Adrenal gland (tissue), 12 donors: ENCODE measurements around the gene TTYH2. TPM values are rescaled to one million over a fixed set of nuclear protein-coding genes. Genes with fewer than 3 reads are reported as not detected.

ENCODE experiments used
- DNase-seq, 7 donors: peaks; one replicate each; pipeline ENCODE4 v3.0.0-alpha.2; 2019 to 2020
- H3K27ac ChIP-seq, 5 donors: fragments of 200-600 bp; sonication (generic) in 4 of 5; 1 replicate in 3 of 5; 2 replicates in 2 of 5; pipeline versions ENCODE4 v1.5.1 to v1.8.0; 2016 to 2020; ENCODE audit warnings: mild to moderate bottlenecking in 1 of 5
- H3K27me3 ChIP-seq: fragments of 200-600 bp; 2 replicates; pipeline ENCODE4 v1.8.0; 2021
- H3K36me3 ChIP-seq, 2 donors: fragments of 200-600 bp; replicated peaks in 1 of 2; 1 replicate in 1 of 2; 2 replicates in 1 of 2; pipeline versions ENCODE4 v1.5.1 to v1.8.0; 2018 to 2022
- H3K4me1 ChIP-seq, 2 donors: fragments of 200-600 bp; replicated peaks in 1 of 2; 1 replicate in 1 of 2; 2 replicates in 1 of 2; pipeline versions ENCODE4 v1.5.1 to v1.8.0; 2018 to 2021
- H3K4me3 ChIP-seq, 4 donors: fragments of 200-600 bp; sonication (generic) in 3 of 4; one replicate each; pipeline ENCODE4 v1.5.1; 2016 to 2018
- H3K9me3 ChIP-seq, 3 donors: fragments of 200-600 bp; sonication (generic) in 1 of 3; replicated peaks in 1 of 3; 1 replicate in 2 of 3; 2 replicates in 1 of 3; pipeline versions ENCODE4 v1.5.1 to v1.8.0; 2016 to 2021
- POLR2A ChIP-seq, 2 donors: fragments of 450-650 bp; IDR thresholded peaks; one replicate each; pipeline ENCODE4 v1.6.1; 2017; ENCODE audit warnings: antibody characterized with exemption in 2 of 2, mild to moderate bottlenecking in 2 of 2, moderate library complexity in 1 of 2
- WGBS, 4 donors: extraction: QIAGEN DNeasy Blood & Tissue Kit in 2 of 4; methylation state at CpG; one replicate each; pipeline versions ENCODE4 v1.1.5 to v1.1.7; 2013 to 2017; 5-methylcytosine and 5-hydroxymethylcytosine counted together
- intact Hi-C, 2 donors: fragments of 100-400 bp; cut with DNase I; formaldehyde crosslinking; loops; one replicate each; pipeline versions ENCODE4 v1.14.1 to v1.15.0; 2022 to 2023
- polyA plus RNA-seq, 3 donors: library from polyadenylated mRNA; stranded (reverse); fragments of 200-250 nt in 2 of 3; fragments of 350-450 nt in 1 of 3; fragmentation: Illumina TruSeq in 1 of 3; extraction: RNeasy Lipid Tissue Mini Kit (QIAGEN cat#74804) in 1 of 3; gene quantifications; one replicate each; pipeline ENCODE4 v1.2.3, GENCODE V29; 2013 to 2014
- total RNA-seq, 9 donors: library from RNA; depleted of rRNA in 4 of 9; stranded (reverse); fragments of >200 nt in 4 of 9; fragments of 120-200 nt in 1 of 9; fragmentation: NEBNext Ultra II Directional in 1 of 9; extraction: Animal tissue kit (Norgen Biotek cat#: 25700) in 1 of 9; gene quantifications; one replicate each; pipeline versions ENCODE4 v1.1.0 to v1.2.4, GENCODE V29; 2013 to 2023
- TF ChIP-seq, protein P1 (sequence below), 6 experiments: fragments of 450-650 bp in 4 of 6; fragments of 200-600 bp in 2 of 6; sonication (generic) in 1 of 6; IDR thresholded peaks; 1 replicate in 5 of 6; 2 replicates in 1 of 6; pipeline versions ENCODE4 v1.5.1 to v1.8.0; 2016 to 2021; ENCODE audit warnings: antibody characterized with exemption in 6 of 6, mild to moderate bottlenecking in 2 of 6, moderate library complexity in 1 of 6
- donor health status: healthy with polysubstance abuse.
- donor health status: Bipolar disorder and iron deficiency.
- donor health status: DM: yes; HTN: yes; CAD: no.
- donor health status: DM: no; HTN: no; CAD: no.
- donor health status: DM: no; HTN: no; CAD: no.
- donor health status: DM: yes; HTN: yes; CAD: no.

TTYH2 gene
- total and polyA plus RNA-seq, 12 donors, result 2.9 to 40.5 (median 7.8) TPM

DNA sequence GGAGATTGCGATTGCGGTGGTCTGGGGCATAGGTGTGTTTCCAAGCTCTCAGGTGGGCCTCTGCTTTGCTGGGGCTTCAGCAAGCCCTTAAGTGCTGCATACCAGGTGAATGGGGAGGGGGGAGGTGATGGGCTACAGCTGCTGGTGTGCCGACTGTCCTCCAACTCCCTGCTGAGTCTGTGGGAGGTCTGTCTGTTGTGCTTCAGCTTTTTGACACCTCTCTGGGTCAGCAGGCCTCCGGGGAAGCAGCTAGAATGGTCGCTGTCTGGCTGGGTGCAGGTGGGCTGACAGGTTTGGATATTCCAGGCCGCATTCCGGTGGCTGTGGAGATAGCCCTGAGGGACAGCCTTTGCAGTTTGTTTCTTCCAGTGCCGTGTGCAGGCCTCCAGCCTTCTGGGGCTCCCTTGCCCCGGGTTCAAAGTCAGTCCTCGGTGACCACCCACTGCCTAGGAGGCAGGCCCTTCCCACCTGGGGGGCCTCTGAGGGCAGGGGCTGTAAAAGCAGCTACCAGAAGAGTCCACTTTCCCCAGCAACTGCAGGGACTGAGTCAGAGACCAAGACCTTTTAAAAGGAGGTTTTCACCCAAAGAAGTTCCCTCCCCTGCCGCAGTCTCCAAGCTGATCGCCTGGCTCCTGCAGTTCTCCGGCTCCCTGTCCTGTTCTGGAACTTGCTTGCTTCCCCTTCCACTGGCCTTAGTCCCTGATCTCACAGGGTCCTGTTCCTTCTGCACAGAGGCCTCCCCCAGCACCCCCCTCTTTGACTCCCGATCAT is 2.0 kb upstream of the TTYH2 start:
- peaks cover 0 to 40% of the 10 kb centered on the region in 2 donors for H3K36me3 ChIP-seq
- intact Hi-C loops, result loop anchor here (5.0 to 10.0 kb wide), 3 partner anchors 63 to 153 kb away; partner anchors contain the start of genes BTBD17 (in 1 of the 2), DNAI2 (in 1 of the 2) and GPR142 (in 1 of the 2)
- no peaks in the 10 kb centered on the region for H3K27me3 ChIP-seq
- DNase-seq, result peak in 3 of 7 donors; percentile 30 to 54 (median 48)
- H3K9me3 ChIP-seq, result no peaks in the 10 kb centered on the region
- TF ChIP-seq, protein P1, sequence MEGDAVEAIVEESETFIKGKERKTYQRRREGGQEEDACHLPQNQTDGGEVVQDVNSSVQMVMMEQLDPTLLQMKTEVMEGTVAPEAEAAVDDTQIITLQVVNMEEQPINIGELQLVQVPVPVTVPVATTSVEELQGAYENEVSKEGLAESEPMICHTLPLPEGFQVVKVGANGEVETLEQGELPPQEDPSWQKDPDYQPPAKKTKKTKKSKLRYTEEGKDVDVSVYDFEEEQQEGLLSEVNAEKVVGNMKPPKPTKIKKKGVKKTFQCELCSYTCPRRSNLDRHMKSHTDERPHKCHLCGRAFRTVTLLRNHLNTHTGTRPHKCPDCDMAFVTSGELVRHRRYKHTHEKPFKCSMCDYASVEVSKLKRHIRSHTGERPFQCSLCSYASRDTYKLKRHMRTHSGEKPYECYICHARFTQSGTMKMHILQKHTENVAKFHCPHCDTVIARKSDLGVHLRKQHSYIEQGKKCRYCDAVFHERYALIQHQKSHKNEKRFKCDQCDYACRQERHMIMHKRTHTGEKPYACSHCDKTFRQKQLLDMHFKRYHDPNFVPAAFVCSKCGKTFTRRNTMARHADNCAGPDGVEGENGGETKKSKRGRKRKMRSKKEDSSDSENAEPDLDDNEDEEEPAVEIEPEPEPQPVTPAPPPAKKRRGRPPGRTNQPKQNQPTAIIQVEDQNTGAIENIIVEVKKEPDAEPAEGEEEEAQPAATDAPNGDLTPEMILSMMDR (IDR thresholded peaks at IDR 0.05), result no peak
- TF ChIP-seq POLR2A (IDR thresholded peaks at IDR 0.05), result peak in 1 of 2 donors; percentile 28
- H3K27ac ChIP-seq, result peak overlapping the region in 4 of 5 donors; percentile 52 to 89 (median 86)
- WGBS, 4 donors, result 35 to 58% (median 43%) methylated on average over 8 to 14 of the region's 14 CpGs
- peak overlapping the region in 1 of 4 donors; percentile 64 for H3K4me3 ChIP-seq
- H3K4me1 ChIP-seq, result peaks cover 28 to 49% of the 10 kb centered on the region in 2 donors

DNA sequence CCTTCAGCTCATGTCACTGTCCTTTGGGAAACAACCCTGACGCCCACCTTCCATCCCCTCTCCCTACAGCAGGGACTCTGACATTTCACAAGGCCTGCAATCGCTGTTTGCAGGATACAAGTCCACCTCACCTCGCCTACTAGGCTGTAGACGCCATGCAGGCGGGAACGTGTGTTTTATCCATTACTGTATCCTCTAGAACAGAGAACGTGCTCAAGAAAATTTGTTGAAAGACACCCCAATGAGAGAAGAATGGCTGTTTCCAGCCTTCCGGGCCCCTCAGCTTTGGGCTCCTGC is 1.5 kb upstream of the TTYH2 start:
- H3K4me3 ChIP-seq, result peak overlapping the region in 2 of 4 donors; percentile 39 to 64
- TF ChIP-seq POLR2A (IDR thresholded peaks at IDR 0.05), result no peak
- TF ChIP-seq, protein P1 (IDR thresholded peaks at IDR 0.05), result no peak
- peaks cover 26 to 47% of the 10 kb centered on the region in 2 donors for H3K4me1 ChIP-seq
- H3K27ac ChIP-seq, result peak overlapping the region in 3 of 5 donors; percentile 85 to 89 (median 88)
- WGBS, 4 donors, result 35 to 45% (median 44%) methylated on average over 8 of the region's 8 CpGs
- intact Hi-C loops, result loop anchor here (5.0 to 10.0 kb wide), 3 partner anchors 63 to 153 kb away; partner anchors contain the start of genes BTBD17 (in 1 of the 2), DNAI2 (in 1 of the 2) and GPR142 (in 1 of the 2)
- no peaks in the 10 kb centered on the region for H3K27me3 ChIP-seq
- H3K36me3 ChIP-seq, result peaks cover 0 to 36% of the 10 kb centered on the region in 2 donors
- peak in 1 of 7 donors; percentile 64 for DNase-seq
- H3K9me3 ChIP-seq, result no peaks in the 10 kb centered on the region

DNA sequence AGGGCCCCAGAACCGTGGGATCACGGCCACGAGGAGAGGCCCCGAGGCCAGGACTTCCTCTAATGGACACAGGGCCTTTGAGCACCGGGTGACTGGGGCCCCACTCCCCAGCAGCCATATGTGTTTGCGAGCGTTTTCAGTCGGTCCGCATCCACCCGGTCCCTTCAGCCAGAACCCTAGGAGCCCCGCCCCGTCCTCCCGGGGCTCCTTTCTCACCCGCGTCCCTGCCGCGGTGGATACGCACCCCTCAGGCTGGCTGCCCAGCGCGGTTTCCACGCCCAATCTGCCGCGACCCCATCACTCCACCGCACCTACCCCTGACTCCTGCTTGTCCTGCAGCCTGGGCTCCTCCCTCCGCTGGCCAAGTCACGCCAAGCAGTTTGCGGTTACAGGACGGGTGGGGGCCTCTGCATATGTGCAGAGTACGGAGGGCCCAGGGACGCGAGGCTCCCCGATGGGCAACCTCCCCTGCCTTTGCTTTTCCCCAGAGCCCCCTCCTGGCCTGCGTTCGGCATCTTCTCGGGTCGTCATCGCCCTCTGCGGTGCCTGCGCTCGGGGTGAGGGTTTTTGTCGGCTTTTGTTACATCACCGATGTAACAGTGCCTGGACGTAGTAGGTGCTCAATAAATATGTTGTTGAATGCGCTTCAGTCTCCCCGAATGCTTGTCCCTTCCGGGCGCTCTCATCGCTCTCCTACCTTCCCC is 1.0 kb upstream of the TTYH2 start:
- Histone ChIP-seq H3K4me3 (peak overlapping the region; percentile 3 to 64 (median 34)), H3K36me3 (peaks cover 0 to 31% of the 10 kb centered on the region in 2 donors), H3K27me3 (no peaks in the 10 kb centered on the region), H3K9me3 (no peaks in the 10 kb centered on the region), H3K27ac (peak overlapping the region; percentile 62 to 89 (median 85)), H3K4me1 (peaks cover 23 to 42% of the 10 kb centered on the region in 2 donors)
- intact Hi-C loops, result loop anchor here (5.0 to 10.0 kb wide), 3 partner anchors 62 to 152 kb away; partner anchors contain the start of genes BTBD17 (in 1 of the 2), DNAI2 (in 1 of the 2) and GPR142 (in 1 of the 2)
- DNase-seq, result peak in 4 of 7 donors; percentile 31 to 48 (median 44)
- WGBS, 4 donors, result 2 to 6% (median 2%) methylated on average over 36 to 48 of the region's 48 CpGs
- TF ChIP-seq, protein P1 (IDR thresholded peaks at IDR 0.05), result no peak
- no peak for TF ChIP-seq POLR2A (IDR thresholded peaks at IDR 0.05)
